ENCODE data around the gene GYPC. TPM values are rescaled to one million over a fixed set of nuclear protein-coding genes. Genes with fewer than 3 reads are reported as not detected.

The GYPC gene
- total and polyA plus RNA-seq, 4 donors = 8.7 to 419 (median 12.3) TPM

DNA sequence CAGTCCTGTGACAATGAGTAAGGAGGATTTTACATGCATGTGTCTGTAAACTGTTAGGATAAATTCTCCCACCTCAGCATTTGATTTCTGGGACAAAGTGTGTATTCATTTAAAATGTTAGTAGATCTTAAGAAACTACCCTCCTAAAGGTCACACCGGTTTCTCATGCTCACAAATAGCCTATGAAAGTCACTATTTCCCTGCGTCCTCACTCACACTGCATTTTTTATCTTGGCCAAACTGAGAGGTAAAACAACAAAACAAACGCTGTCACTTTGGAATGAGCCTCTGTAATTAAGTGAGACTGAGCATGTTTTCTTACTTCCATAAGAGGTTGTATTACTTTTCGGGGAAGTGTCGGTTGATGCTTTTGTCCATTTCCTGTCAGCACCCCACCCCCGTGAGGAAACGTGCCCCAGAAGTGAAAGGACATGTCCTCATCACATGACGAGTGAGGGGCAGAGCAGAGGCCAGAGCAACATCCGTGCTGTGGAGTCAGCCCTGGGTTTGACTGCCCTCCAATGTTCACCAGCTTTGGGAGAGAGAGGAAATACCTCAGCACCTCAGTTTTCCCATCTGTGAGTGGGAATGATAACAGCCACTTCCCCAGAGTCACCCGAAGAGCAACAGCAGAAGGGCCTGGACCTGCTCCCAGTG, 3.1 kb downstream of the GYPC start (continued):
- TF ChIP-seq ZBTB33 (IDR thresholded peaks at IDR 0.05) (no peak), RAD21 (IDR thresholded peaks at IDR 0.05) (peak; percentile 37 to 58)

DNA sequence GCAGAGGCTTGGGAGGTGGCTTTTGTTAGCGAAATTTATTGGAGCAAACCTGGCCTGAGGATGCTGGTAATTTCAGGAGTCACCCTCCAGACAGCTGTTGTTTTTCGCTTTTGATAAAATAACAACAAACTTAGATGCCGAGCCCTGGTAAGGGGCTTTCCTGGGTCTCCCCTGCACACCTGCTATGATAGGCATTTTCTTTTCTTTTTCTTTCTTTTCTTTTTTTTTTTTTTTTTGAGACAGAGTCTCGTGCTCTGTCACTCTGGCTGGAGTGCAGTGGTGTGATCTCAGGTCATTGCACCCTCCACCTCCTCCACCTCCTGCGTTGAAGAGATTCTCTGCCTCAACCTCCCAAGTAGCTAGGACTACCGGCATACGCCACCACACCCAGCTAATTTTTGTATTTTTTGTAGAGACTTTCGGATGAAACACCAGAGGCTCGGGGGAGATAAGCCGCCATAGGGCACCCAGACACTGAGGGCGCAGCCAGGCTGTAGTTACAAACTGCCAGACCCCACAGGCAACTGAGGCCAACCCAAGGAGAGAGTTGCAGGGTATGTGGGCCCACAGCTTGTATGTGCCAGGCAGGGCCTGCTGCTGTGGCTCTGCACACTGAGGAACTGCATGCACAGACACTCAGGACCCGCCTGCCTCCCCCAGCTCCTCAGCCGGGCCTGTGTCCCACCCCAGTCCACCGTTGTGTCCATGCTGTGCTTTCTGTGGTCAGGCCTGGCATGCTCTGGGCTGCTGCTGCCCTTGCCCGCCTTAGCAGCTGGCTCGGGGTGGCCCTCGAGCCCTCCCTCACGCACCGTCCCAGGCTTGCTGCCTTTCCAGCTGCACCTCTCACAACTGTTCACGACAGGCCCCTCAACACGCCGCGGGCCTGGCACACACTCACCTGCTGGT, 3.9 kb downstream of the GYPC start:
- H3K27ac ChIP-seq (ENCODE audit: low read depth in 1 of 2, low read length in 2 of 2) = peak overlapping the region in 1 of 2 donors; percentile 80
- H3K4me3 ChIP-seq (ENCODE audit: low read depth in 1 of 3, low read length in 3 of 3) = no peak overlapping the region
- no peaks in the 10 kb centered on the region for H3K27me3 ChIP-seq (ENCODE audit: control insufficient read depth in 4 of 4, insufficient read depth in 4 of 4, low read length in 3 of 4)
- TF ChIP-seq FOXA2 (IDR thresholded peaks at IDR 0.05) (no peak), ZBTB33 (IDR thresholded peaks at IDR 0.05) (no peak), HNF4A (conservative IDR thresholded peaks at IDR 0.05) (no peak), RAD21 (IDR thresholded peaks at IDR 0.05) (no peak), NR2F2 (IDR thresholded peaks at IDR 0.05) (no peak), HNF4G (IDR thresholded peaks at IDR 0.05) (no peak), SP1 (IDR thresholded peaks at IDR 0.05) (no peak), GABPA (IDR thresholded peaks at IDR 0.05 in 1 of 2, conservative IDR thresholded peaks at IDR 0.05 in 1 of 2) (no peak), TAF1 (conservative IDR thresholded peaks at IDR 0.05) (no peak), YY1 (IDR thresholded peaks at IDR 0.05) (no peak), FOXA1 (IDR thresholded peaks at IDR 0.05) (no peak), MAX (IDR thresholded peaks at IDR 0.05) (no peak), JUND (IDR thresholded peaks at IDR 0.05) (no peak), EGR1 (IDR thresholded peaks at IDR 0.05; ENCODE audit: low read depth in 2 of 2) (no peak)
- TF ChIP-seq, protein P1, sequence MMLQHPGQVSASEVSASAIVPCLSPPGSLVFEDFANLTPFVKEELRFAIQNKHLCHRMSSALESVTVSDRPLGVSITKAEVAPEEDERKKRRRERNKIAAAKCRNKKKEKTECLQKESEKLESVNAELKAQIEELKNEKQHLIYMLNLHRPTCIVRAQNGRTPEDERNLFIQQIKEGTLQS (IDR thresholded peaks at IDR 0.05) = no peak
- TF ChIP-seq, protein P2, sequence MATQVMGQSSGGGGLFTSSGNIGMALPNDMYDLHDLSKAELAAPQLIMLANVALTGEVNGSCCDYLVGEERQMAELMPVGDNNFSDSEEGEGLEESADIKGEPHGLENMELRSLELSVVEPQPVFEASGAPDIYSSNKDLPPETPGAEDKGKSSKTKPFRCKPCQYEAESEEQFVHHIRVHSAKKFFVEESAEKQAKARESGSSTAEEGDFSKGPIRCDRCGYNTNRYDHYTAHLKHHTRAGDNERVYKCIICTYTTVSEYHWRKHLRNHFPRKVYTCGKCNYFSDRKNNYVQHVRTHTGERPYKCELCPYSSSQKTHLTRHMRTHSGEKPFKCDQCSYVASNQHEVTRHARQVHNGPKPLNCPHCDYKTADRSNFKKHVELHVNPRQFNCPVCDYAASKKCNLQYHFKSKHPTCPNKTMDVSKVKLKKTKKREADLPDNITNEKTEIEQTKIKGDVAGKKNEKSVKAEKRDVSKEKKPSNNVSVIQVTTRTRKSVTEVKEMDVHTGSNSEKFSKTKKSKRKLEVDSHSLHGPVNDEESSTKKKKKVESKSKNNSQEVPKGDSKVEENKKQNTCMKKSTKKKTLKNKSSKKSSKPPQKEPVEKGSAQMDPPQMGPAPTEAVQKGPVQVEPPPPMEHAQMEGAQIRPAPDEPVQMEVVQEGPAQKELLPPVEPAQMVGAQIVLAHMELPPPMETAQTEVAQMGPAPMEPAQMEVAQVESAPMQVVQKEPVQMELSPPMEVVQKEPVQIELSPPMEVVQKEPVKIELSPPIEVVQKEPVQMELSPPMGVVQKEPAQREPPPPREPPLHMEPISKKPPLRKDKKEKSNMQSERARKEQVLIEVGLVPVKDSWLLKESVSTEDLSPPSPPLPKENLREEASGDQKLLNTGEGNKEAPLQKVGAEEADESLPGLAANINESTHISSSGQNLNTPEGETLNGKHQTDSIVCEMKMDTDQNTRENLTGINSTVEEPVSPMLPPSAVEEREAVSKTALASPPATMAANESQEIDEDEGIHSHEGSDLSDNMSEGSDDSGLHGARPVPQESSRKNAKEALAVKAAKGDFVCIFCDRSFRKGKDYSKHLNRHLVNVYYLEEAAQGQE (IDR thresholded peaks at IDR 0.05) = no peak
- TF ChIP-seq, protein P3, sequence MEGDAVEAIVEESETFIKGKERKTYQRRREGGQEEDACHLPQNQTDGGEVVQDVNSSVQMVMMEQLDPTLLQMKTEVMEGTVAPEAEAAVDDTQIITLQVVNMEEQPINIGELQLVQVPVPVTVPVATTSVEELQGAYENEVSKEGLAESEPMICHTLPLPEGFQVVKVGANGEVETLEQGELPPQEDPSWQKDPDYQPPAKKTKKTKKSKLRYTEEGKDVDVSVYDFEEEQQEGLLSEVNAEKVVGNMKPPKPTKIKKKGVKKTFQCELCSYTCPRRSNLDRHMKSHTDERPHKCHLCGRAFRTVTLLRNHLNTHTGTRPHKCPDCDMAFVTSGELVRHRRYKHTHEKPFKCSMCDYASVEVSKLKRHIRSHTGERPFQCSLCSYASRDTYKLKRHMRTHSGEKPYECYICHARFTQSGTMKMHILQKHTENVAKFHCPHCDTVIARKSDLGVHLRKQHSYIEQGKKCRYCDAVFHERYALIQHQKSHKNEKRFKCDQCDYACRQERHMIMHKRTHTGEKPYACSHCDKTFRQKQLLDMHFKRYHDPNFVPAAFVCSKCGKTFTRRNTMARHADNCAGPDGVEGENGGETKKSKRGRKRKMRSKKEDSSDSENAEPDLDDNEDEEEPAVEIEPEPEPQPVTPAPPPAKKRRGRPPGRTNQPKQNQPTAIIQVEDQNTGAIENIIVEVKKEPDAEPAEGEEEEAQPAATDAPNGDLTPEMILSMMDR (IDR thresholded peaks at IDR 0.05; ENCODE audit: low read depth, low read length, missing input control) = no peak
- WGBS = 89% methylated on average over 23 of the region's 23 CpGs
- no peaks in the 10 kb centered on the region for H3K9me3 ChIP-seq (ENCODE audit: control insufficient read depth in 4 of 4, low read length in 3 of 4)
- H3K9ac ChIP-seq (ENCODE audit: low read depth in 1 of 2, low read length in 2 of 2) = no peak overlapping the region
- no peak for DNase-seq (ENCODE audit: low spot score)
- H3K36me3 ChIP-seq (ENCODE audit: control insufficient read depth in 4 of 4, insufficient read depth in 3 of 4, low read depth in 1 of 4, low read length in 3 of 4) = no peaks in the 10 kb centered on the region
- H3K4me1 ChIP-seq (ENCODE audit: control insufficient read depth in 4 of 4, insufficient read depth in 4 of 4, low read length in 3 of 4) = peaks cover 6 to 22% (median 12%) of the 10 kb centered on the region in 4 donors

All from liver (tissue), 9 donors.